Measurements from ENCODE around the gene KIAA1549. TPM values are rescaled to one million over a fixed set of nuclear protein-coding genes. Genes with fewer than 3 reads are reported as not detected.

Gene KIAA1549
- total and polyA plus RNA-seq, 10 of the 15 experiments (the other 5 are each of a cell fraction or from before 2014, with no cell fraction given): 0.02 to 0.82 (median 0.22) TPM

GRCh38 chr7:138871065-138871813, 110.0 kb downstream of the KIAA1549 start:
- no peak overlapping the region for H3K4me3 ChIP-seq
- no peaks in the 10 kb centered on the region for H3K36me3 ChIP-seq (ENCODE audit: control insufficient read depth in 2 of 2, insufficient read depth in 2 of 2, low read length in 1 of 2)
- CTCF ChIA-PET: no interaction called here
- intact Hi-C loops (cut with micrococcal nuclease; ENCODE audit: unreplicated experiment): no loop called here
- POLR2A ChIA-PET: interaction anchor here (0.6 kb wide), 1 partner anchor 189 kb away, joined by 10 read pairs; no protein-coding TSS in a partner anchor
- no peaks in the 10 kb centered on the region for H3K4me1 ChIP-seq (ENCODE audit: control insufficient read depth, insufficient read depth, low read length)
- no peaks in the 10 kb centered on the region for H3K27me3 ChIP-seq (replicated peaks in 1 of 2; ENCODE audit: control insufficient read depth in 2 of 2, insufficient read depth in 2 of 2, low read length in 1 of 2)
- no TSS peak for BruUV-seq (replicated peaks)
- H4K20me1 ChIP-seq (ENCODE audit: control insufficient read depth, insufficient read depth): no peaks in the 10 kb centered on the region
- no peak for FAIRE-seq
- no peak overlapping the region for H3K27ac ChIP-seq (ENCODE audit: control insufficient read depth, insufficient read depth)
- H3K79me2 ChIP-seq (ENCODE audit: control insufficient read depth, insufficient read depth, low read length): no peaks in the 10 kb centered on the region
- in situ Hi-C loops (cut with MboI): no loop called here
- no peaks in the 10 kb centered on the region for H3K9me3 ChIP-seq (replicated peaks; ENCODE audit: control insufficient read depth, insufficient read depth, low read length)
- DNase-seq (ENCODE audit: low read depth, low spot score): no peak
- no peak overlapping the region for H3K9ac ChIP-seq (ENCODE audit: control insufficient read depth, insufficient read depth, low read length)
- H3K4me2 ChIP-seq (ENCODE audit: control insufficient read depth, insufficient read depth): no peak overlapping the region
- RAD21 ChIA-PET (ENCODE audit: unreplicated experiment): no interaction called here
- no peak overlapping the region for H2AFZ ChIP-seq (ENCODE audit: control insufficient read depth, low read depth, low read length)
- no peak for ATAC-seq
- SMC1A ChIA-PET (ENCODE audit: uncharacterized antibody, unreplicated experiment): no interaction called here
- 83% methylated on average over 21 of the region's 21 CpGs for WGBS (ENCODE audit: insufficient coverage, insufficient replicate concordance, low lambda C conversion rate, missing lambda C conversion rate)
- no peak for TF ChIP-seq RELA (IDR thresholded peaks at IDR 0.05; ENCODE audit: borderline replicate concordance, partially characterized antibody)

- Histone ChIP-seq H4K20me1 (ENCODE audit: control insufficient read depth, insufficient read depth) (no peaks in the 10 kb centered on the region), H3K36me3 (ENCODE audit: control insufficient read depth in 2 of 2, insufficient read depth in 2 of 2, low read length in 1 of 2) (no peaks in the 10 kb centered on the region), H3K27ac (ENCODE audit: control insufficient read depth, insufficient read depth) (no peak overlapping the region), H3K9ac (ENCODE audit: control insufficient read depth, insufficient read depth, low read length) (no peak overlapping the region), H2AFZ (ENCODE audit: control insufficient read depth, low read depth, low read length) (no peak overlapping the region), H3K4me1 (ENCODE audit: control insufficient read depth, insufficient read depth, low read length) (no peaks in the 10 kb centered on the region), H3K79me2 (ENCODE audit: control insufficient read depth, insufficient read depth, low read length) (no peaks in the 10 kb centered on the region), H3K4me2 (ENCODE audit: control insufficient read depth, insufficient read depth) (no peak overlapping the region), H3K27me3 (replicated peaks in 1 of 2; ENCODE audit: control insufficient read depth in 2 of 2, insufficient read depth in 2 of 2, low read length in 1 of 2) (no peaks in the 10 kb centered on the region), H3K4me3 (no peak overlapping the region), H3K9me3 (replicated peaks; ENCODE audit: control insufficient read depth, insufficient read depth, low read length) (no peaks in the 10 kb centered on the region)
- DNase-seq (ENCODE audit: low read depth, low spot score) (no peak), FAIRE-seq (no peak), ATAC-seq (no peak)
- ChIA-PET CTCF (no interaction called here), SMC1A (ENCODE audit: uncharacterized antibody, unreplicated experiment) (no interaction called here), RAD21 (ENCODE audit: unreplicated experiment) (no interaction called here), POLR2A (no interaction called here)
- BruUV-seq (replicated peaks): no TSS peak
- 93% methylated on average over 27 of the region's 30 CpGs for WGBS (ENCODE audit: insufficient coverage, insufficient replicate concordance, low lambda C conversion rate, missing lambda C conversion rate)
- in situ Hi-C loops (cut with MboI): no loop called here
- intact Hi-C loops (cut with micrococcal nuclease; ENCODE audit: unreplicated experiment): loop anchor here (5.0 kb wide), 2 partner anchors 117 to 422 kb away; no protein-coding TSS in a partner anchor
- TF ChIP-seq SMAD5 (IDR thresholded peaks at IDR 0.05; ENCODE audit: low read depth) (no peak), HCFC1 (IDR thresholded peaks at IDR 0.05; ENCODE audit: low read length) (no peak), NFIC (IDR thresholded peaks at IDR 0.05; ENCODE audit: low read depth, low read length) (no peak), BRCA1 (IDR thresholded peaks at IDR 0.05; ENCODE audit: low read depth, low read length) (no peak), SREBF1 (IDR thresholded peaks at IDR 0.05; ENCODE audit: low read length) (no peak), E2F4 (IDR thresholded peaks at IDR 0.05; ENCODE audit: low read depth, low read length) (no peak), ZNF24 (IDR thresholded peaks at IDR 0.05) (no peak), LARP7 (IDR thresholded peaks at IDR 0.05) (no peak), IRF3 (IDR thresholded peaks at IDR 0.05) (no peak), STAT3 (IDR thresholded peaks at IDR 0.05; ENCODE audit: low read depth, low read length) (no peak), CTCF (IDR thresholded peaks at IDR 0.05 in 2 of 3, conservative IDR thresholded peaks at IDR 0.05 in 1 of 3; ENCODE audit: control insufficient read depth in 2 of 3, extremely low read depth in 1 of 3, insufficient read depth in 1 of 3, low read depth in 3 of 3, low read length in 3 of 3) (no peak), CHD1 (IDR thresholded peaks at IDR 0.05; ENCODE audit: low read depth, low read length) (no peak), FOS (IDR thresholded peaks at IDR 0.05; ENCODE audit: borderline replicate concordance, extremely low read depth, insufficient read length) (no peak), FOXM1 (IDR thresholded peaks at IDR 0.05; ENCODE audit: low read depth, low read length) (no peak)
Measured at GRCh38 chr7:138869353-138869752, 111.8 kb downstream of the KIAA1549 start.
